DMS153 treated with DMSO at 0.1 percent for 48 hours (cell line): ENCODE results near the gene BRD4.
"Not testable (repeated sequence)": the region's sequence is repeated elsewhere in the genome, so short reads cannot be mapped to it uniquely, and the experiment has no call there.

Source experiments
- DNase-seq: peaks from one replicate; lab custom pipeline; 2025; ENCODE audit not compliant: unreplicated experiment; lab: John Stamatoyannopoulos, UW

BRD4 gene

DNA sequence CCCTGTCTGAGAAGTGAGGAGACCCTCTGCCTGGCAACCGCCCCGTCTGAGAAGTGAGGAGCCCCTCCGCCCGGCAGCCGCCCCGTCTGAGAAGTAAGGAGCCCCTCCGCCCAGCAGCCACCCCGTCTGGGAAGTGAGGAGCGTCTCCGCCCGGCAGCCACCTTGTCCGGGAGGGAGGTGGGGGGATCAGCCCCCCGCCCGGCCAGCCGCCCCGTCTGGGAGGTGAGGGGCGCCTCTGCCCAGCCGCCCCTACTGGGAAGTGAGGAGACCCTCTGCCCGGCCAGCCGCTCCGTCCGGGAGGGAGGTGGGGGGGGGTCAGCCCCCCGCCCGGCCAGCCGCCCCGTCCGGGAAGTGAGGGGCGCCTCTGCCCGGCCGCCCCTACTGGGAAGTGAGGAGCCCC lies 30.7 kb upstream of the BRD4 start:
- DNase-seq, result not testable (repeated sequence)

DNA sequence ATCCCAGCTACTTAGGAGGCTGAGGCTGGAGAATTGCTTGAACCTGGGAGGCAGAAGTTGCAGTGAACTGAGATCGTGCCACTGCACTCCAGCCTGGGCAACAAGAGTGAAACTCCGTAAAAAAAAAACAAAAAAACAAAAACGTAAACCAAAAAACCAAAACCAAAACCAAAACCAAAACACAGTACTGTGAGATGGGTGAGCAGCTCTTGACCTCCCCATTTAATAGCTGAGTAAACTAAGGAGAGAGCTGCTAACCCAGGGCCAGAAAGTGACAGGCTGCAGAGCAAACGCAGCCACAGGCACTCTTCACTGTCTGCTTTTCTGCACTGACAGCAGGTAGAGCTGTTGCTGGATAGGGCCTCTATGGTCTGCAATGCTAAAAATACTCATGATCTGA lies 27.7 kb upstream of the BRD4 start:
- not testable (repeated sequence) for DNase-seq

DNA sequence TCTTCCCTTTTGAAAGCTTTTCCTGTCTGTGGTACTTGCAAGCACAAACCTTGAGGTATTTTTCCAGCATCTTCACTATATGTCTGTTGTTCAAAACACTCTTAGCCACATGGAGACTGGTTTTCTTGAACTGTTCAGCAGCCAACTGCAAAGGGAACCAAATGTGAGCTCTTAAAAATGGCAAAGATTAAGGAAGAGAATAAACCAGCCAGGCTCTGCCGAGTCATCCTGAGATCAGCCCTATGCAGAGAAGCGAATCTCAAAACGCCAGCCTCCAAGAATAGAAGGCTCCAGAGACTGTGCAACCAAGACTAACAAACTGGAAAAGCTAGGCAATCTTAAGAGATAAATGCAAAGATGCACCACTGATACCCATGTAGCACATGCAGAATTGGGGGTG lies 26.6 kb upstream of the BRD4 start:
- no peak for DNase-seq

DNA sequence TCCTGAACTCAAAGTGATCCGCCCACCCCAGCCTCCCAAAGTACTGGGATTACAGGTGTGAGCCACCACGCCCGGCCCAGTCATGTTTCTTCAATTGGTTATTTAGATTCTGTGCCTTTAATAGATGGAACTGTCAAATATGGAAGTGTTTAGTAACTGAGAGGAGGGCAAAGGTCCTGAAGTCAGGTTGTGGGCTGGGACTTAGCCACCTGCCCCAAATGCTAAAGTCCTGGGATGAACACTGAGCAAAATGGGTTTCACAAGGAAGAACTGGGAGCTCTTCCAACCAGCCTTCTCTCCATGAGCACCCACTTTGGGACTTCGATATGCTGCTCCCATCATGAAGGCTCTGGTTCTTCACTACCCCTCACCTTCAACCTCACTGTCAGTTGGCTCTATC lies 25.6 kb upstream of the BRD4 start:
- no peak for DNase-seq

DNA sequence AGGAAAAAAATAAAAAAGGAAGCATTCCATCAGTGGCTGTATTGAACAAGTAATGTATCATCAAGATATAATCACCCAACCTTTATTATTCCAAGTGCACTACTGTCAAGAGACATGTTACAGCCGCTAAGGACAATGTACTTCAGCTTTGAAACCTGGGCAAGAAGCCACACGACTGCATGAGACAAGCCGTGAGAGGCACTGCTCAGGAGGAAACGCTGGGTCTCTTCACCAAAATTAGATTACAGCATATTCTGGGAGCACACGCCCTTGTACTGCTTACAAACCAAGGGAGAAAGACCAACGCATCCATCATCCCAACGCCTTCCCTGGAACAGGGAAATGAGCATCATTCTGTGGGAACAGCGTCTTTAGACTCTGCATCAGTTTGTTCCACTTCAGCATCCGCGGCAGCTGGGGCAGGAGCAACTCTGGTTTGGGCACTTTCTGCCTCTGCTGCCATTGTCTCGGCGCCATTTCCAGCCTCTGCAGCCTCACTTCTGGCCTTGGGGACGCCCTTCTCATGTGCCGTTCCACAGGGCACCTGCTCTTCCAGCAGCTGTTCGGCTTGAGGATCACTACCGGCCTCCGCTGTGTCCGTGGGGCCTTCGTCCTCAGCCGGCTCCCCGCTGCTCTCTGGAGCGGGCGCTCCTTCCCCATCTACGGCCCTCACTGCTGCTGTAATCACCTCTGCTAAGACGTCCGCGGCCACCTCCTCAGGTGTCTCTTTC lies 22.4 kb upstream of the BRD4 start:
- DNase-seq, result no peak

DNA sequence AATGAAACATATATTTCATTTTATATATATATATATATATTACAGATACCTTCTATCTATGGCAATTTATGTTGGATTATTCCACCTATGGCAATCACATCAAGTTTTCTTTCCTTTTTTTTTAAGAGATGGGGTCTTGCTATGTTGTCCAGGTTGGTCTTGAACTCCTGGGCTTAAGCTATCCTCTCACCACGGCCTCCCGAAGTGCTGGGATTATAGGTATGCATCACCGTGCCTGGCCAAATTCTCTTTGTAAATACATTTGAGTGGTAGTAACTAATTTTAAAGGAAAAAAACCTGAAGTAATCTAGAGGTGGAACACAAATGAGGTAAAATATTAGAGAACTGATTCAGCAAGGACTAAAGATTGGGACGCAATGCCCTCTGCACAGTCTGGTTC lies 21.6 kb upstream of the BRD4 start:
- DNase-seq, result no peak

DNA sequence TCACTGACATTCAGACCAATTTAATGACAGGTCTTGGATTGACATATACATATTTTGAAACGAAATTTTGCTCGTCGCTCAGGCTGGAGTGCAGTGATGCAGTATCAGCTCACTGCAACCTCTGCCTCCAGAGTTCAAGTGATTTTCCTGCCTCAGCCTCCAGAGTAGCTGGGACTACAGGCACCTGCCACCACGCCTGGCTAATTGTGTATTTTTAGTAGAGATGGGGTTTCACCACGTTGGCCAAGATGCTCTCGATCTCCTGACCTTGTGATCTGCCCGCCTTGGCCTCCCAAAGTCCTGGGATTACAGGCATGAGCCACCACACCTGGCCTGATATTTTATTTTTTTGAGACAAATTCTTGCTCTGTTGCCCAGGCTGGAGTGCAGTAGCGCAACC lies 20.2 kb upstream of the BRD4 start:
- DNase-seq, result not testable (repeated sequence)

DNA sequence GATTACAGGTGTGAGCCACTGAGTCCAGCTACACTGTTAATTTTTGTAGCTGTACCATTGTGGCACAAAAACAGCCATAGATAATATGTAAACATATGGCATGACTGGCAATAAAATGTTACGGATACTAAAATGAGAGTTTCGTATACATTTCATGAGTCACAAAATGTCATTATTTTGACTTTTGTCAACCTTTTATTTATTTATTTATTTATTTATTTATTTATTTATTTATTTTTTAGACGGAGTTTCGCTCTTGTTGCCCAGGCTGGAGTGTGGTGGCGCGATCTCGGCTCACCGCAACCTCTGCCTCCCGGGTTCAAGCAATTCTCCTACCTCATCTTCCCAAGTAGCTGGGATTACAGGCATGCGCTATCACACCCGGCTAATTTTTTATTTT lies 9.0 kb upstream of the BRD4 start:
- not testable (repeated sequence) for DNase-seq

DNA sequence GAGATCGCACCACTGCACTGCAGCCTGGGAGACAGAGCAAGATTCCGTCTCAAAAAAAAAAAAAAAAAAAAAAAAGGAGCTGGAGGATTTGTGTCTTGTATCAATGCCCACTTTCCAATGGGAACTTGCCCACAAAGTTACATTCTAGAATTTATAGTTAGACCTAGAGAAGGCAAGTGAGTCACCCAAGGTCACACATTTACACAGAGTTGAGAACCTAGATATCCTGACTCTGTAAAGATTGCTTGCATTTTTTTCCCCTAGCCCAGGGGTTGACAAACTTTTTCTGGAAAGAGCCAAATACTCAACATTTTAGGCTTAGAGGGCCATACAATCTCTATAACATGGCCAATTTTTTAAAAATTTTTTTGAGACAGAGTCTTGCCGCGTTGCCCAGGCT lies 7.7 kb upstream of the BRD4 start:
- no peak for DNase-seq

DNA sequence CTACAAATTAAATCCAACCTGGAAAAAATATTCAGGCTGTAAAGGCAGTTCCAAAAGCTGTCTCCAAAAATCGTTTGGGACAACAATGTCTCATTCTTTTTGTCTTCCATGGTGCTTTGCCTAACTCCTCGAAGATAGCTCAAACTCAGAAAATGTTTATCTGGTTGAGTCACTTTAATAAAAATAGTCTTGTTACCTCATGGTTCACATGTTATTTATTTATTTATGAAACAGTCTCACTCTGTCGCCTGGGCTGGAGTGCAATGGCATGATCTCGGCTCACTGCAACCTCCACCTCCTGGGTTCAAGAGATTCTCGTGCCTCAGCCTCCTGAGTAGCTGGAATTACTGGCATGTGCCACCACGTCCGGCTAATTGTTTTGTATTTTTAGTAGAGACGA lies 4.9 kb upstream of the BRD4 start:
- no peak for DNase-seq

DNA sequence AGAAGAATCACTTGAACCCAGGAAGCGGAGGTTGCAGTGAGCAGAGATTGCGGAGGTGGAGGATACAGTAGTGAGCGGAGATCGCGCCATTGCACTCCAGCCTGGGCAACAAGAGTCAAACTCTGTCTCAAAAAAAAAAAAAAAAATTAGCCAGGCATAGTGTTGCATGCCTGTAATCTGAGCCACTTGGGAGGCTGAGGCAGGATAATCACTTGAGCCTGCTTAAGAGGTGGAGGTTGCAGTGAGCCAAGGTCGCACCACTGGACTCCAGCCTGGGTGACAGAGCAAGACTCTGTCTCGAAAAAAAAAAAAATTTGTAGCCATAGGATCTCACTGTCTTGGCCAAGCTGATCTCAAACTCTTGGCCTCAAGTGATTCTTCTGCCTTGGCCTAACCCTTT lies 3.7 kb upstream of the BRD4 start:
- not testable (repeated sequence) for DNase-seq

DNA sequence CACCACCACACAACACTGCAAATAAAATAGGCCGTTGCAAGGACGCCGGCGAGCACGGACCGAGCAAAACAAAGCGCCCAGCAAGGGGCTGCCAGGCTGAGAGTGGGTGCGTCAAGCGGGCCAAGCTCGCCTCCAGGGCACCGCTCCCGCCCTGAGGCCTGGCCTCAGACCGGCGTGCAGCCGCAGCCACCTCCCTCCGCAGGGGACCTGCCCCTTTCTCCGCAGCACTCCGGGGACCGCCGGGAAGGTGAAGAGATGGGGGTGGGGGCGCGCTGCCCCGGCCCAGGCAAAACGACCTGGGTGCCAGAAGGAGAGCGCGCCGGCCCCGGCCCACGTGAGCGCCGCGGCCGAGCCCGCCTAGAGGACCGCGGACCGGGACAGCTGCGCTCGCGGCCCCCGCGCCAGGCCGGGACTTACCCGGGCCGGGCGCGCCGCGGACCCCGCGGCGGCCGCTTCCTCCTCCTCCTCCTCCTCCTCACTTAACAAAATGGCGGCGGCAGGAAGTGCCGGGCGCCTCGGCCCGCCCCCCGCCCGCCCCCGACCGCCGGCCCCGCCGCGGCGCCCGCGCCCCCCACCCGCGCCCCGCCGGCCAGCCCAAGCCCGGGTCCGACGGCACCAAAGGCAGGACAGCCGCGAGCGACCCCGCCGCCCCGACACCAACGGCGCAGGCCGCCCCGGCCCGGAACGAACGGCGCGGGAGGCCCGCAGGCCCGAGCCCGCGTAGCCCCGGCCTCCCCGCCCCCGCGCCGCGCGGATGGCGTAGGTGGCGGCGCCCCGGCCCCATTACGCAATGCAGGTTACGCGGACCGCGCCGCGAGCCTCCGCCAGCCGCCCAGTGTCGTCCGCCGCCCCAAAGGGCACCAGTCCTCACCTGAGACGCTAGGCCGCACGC lies 674 bp downstream of the BRD4 start:
- no peak for DNase-seq

DNA sequence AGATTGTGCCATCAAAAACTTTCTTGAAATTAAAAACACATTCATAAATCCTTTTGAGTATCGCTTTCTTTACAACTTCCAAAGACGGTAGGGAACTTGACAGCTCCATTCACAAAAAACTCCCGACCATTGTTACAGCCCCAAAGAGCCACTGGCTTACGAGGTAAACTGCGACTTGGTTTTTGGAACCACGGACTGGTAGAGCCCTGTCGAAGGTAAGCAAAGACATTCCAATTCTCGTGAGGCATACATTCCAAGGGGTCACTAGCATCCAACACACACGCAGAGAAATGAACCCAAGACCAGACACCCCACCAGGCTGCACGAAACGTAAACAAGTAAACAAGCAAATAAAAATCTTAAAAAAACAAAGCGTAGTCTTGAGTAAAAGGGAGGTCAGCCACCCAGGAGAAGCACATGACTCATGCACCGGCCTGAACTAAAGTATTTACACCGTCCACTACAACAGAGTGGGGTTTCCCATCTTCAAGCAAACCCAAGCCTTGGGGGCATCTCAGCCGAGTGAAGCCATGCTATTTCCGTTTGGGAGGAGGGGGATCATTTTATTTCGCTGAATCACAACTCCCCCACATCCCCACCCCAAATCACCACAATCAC lies 1.4 kb downstream of the BRD4 start:
- no peak for DNase-seq

DNA sequence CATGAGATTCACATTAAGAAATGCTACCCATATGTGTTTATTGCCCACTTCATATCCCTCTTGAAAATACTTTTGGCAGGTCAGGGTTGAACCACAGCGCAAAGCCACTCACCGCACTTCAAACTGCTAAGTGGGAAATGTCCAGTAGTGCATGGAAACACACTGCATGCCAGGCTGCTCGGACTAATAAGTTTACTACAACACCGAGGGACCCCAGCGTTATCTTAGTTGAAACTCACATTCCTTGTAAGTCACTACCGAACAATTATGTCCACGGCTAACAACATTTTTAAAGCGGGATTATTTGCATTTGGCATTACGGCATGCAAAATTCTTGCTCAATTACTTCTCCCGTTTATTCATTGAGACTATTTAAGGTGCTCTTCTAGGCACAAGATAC lies 4.0 kb downstream of the BRD4 start:
- no peak for DNase-seq

DNA sequence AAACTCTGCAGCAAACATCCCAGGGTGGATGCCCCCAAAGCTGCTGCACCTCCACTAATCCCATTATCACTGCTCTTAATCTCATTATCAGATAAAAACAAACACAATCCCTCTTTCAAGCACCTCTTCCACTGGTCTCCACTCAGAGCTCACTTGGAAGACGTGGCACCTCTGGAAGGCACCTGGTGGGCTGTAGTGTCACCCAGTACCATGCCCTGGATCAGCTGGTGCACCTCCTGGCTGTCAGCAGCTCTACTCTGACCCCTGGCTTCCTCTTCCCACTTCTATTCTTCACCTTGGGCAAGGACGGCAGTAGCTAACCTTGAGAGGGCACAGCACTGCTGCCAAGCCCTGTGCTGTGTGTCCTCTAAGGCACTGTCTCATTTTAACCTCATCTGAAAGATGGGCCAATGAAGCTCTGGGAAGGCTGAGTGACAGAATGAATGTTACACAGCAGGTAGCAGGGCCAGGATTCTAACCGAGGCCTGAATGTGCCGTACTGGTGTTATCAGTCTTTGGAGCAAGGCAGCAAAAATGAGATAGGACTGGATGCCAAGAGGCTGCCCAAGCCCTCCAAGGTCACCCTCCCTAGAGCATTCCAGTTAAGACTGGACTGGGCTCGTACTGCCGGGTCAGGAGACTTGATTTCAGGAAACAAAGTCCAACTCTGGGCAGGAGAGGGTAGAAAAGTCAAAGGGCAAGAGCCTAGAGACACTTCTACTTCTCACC lies 7.4 kb downstream of the BRD4 start:
- no peak for DNase-seq

DNA sequence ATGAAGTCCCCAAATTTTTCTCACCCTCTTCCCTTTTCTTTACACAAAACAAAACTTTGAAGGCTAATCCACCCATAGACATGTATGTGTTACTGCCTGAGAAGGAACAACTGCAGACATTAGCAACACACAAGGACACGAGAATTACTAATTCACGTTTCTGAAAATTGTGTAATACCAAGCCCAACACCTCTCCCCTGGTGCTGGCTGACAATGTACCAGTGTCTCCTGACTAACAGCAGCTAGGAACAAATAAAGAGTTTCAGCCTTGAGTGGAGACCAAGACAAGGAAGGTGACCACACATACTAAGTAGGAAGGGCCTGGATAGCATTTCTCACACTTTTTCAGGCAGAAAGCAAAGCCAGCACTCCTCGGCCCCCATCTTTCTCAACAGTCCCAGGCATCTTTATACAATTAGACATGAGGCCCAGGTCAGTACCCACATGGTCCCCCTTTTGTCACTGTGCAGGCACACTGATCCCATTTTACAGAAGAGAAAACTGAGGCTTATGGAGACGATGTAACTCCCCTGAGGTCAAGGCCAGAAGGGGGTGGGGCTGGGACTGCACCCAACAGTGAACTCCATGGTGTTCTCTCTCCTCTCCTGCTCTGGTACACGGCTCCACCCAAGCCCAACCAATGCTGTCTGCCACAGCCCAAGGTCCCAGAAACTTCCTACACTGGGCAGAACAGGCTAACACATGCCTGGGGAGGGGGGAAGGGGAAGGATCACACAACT lies 8.7 kb downstream of the BRD4 start:
- no peak for DNase-seq

DNA sequence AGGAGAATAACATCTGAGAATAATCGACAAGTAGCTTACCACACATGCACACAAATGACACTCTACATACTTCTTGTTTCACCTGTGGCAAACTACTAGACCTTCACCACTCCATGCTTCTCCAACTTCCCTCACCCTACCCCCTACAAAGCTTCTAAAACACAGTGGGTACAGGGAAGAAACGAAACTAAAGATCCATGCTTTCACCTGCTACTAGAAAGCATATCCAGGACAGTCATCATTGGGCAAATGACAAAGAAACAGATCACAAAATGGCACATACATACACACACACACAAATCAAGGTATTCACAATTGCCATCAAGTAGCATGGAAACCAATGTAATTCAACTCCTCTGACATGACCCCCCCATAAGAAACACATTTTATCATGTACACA lies 10.6 kb downstream of the BRD4 start:
- no peak for DNase-seq

DNA sequence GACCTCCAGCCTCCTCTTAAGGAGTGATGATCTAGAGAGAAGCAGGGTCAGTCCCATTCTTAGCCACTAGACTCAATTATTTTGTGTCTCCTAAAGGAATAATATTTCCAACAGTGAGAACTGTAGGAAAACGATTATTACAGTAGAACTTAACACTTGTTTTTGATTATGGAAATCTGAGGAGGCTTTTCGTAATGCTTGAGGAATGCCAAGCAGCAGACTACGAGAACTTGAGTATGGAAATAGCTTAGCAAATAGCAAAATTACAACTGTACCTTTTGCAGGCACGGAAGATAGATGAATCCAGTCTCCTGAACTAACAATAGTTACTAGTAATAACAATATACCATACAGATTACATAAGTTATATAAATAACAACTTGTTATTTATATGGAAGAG lies 12.2 kb downstream of the BRD4 start:
- no peak for DNase-seq

DNA sequence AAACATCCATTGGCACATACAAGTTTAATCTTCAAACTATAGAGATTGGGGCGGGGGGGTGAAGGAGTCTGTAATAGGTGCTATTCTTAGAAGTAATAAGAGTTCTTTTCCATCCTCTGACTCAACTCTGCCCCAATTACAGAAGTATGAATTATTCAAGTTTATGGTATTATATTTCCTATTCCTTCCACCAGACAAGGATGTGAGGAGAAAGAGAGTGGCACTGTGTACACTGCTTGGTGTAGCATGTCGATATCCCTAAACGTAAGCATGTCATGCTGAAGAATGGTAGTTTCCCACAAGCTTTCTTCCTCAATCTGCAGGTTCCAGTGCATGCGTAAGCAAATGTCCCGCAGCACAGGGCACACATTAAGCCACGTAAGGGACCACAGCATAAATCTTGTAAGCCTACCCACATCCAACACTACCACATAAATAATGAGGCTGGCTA lies 14.1 kb downstream of the BRD4 start:
- no peak for DNase-seq

DNA sequence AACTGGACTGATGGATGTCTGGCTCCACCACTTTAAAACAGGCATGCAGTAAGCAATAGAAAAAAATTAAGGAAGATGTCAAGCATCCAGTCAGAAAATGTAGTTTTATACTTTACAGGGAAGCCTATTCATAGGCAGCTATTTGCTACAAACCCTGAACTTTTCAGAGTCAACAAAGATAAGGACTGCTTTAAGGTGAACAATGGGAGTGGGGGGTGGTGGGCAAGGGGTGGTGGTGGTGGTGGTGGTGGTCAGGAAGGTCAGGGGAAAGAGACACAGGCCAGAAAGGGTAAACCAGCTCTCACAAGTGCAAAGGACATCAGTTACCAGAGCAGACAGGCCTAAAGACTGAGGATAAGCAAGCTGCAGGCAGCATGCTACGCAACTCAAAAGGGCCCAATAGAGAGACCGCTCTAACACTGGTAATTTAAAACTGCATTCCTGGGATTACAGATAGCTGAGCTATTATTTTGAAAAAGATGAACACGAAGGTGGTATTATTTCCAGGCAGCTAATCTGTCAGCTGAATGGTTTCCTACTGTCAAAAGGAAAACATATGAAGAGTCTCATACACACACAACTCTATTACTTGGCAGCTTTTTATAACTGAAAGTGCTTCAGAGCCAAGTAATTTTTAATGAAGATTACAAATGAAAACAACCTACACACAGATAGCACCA lies 14.8 kb downstream of the BRD4 start:
- no peak for DNase-seq
